ENCODE results near the gene SPATA33. TPM values are rescaled to one million over a fixed set of nuclear protein-coding genes. Genes with fewer than 3 reads are reported as not detected.
A peak's percentile ranks its signal among the peaks of the same experiment; 100 is the strongest.
"Not testable (repeated sequence)": the region's sequence is repeated elsewhere in the genome, so short reads cannot be mapped to it uniquely, and the experiment has no call there.

SPATA33 gene
- total RNA-seq, 1 donor from 2014 or later = 7.9 TPM

GRCh38 chr16:89693931-89694783 lies 36.5 kb downstream of the SPATA33 start:
- DNase-seq (ENCODE audit: low read depth) = no peak

- not testable (repeated sequence) for DNase-seq (ENCODE audit: low read depth)
Observed at GRCh38 chr16:89694784-89695085, 37.1 kb downstream of the SPATA33 start.

GRCh38 chr16:89695086-89695874 lies 37.6 kb downstream of the SPATA33 start:
- DNase-seq (ENCODE audit: low read depth) = no peak

GRCh38 chr16:89695875-89696669 lies 38.4 kb downstream of the SPATA33 start:
- DNase-seq (ENCODE audit: low read depth) = no peak

- DNase-seq (ENCODE audit: low read depth) = no peak
Observed at GRCh38 chr16:89696670-89697128, 39.1 kb downstream of the SPATA33 start.

GRCh38 chr16:89697161-89697615 lies 39.6 kb downstream of the SPATA33 start:
- DNase-seq (ENCODE audit: low read depth) = no peak

- no peak for DNase-seq (ENCODE audit: low read depth)
Observed at GRCh38 chr16:89697616-89698331, 40.1 kb downstream of the SPATA33 start.

- not testable (repeated sequence) for DNase-seq (ENCODE audit: low read depth)
Observed at GRCh38 chr16:89698717-89699116, 41.1 kb downstream of the SPATA33 start.

GRCh38 chr16:89699629-89700099 lies 42.0 kb downstream of the SPATA33 start:
- not testable (repeated sequence) for DNase-seq (ENCODE audit: low read depth)

- peak; percentile 93 for DNase-seq (ENCODE audit: low read depth)
Observed at GRCh38 chr16:89700100-89700648, 42.5 kb downstream of the SPATA33 start.

GRCh38 chr16:89700649-89701424 lies 43.2 kb downstream of the SPATA33 start:
- DNase-seq (ENCODE audit: low read depth) = peak; percentile 34

GRCh38 chr16:89701425-89702406 lies 44.1 kb downstream of the SPATA33 start, which contains the start of gene SPATA2L:
Gene SPATA2L (minus strand): TSS chr16:89701705. CDS start chr16:89701232, 473 bp downstream.
- peak; percentile 83 for DNase-seq (ENCODE audit: low read depth)

GRCh38 chr16:89704281-89704680 lies 46.6 kb downstream of the SPATA33 start:
- DNase-seq (ENCODE audit: low read depth) = no peak

- DNase-seq (ENCODE audit: low read depth) = no peak
Observed at GRCh38 chr16:89705006-89705405, 47.4 kb downstream of the SPATA33 start.

- no peak for DNase-seq (ENCODE audit: low read depth)
Observed at GRCh38 chr16:89706518-89707260, 49.1 kb downstream of the SPATA33 start.

GRCh38 chr16:89707695-89708094 lies 50.1 kb downstream of the SPATA33 start:
- no peak for DNase-seq (ENCODE audit: low read depth)

- DNase-seq (ENCODE audit: low read depth) = no peak
Observed at GRCh38 chr16:89708481-89708931, 50.9 kb downstream of the SPATA33 start.

GRCh38 chr16:89709166-89709565 lies 51.5 kb downstream of the SPATA33 start:
- DNase-seq (ENCODE audit: low read depth) = no peak
